Mesenchymal stem cell (in vitro differentiated cells and primary cell): Measurements from ENCODE around the gene ELMO1.

Experiments used
- DNase-seq: peaks from one replicate; pipeline ENCODE4 v3.0.0-alpha.2; 2013
- H2AFZ ChIP-seq: one replicate; pipeline ENCODE4 v1.6.1; 2013; ENCODE audit warnings: low read depth, mild to moderate bottlenecking, control low read depth, inconsistent platforms, low read length, moderate library complexity
- H2AK5ac ChIP-seq: 2 replicates; pipeline ENCODE4 v1.6.1; 2013; ENCODE audit warnings: low read length, moderate library complexity, mild to moderate bottlenecking, inconsistent platforms; ENCODE audit not compliant: severe bottlenecking
- H2BK120ac ChIP-seq: one replicate; pipeline ENCODE4 v1.6.1; 2013; ENCODE audit warnings: low read depth, mild to moderate bottlenecking, inconsistent platforms, low read length, moderate library complexity
- H2BK12ac ChIP-seq, 2 experiments: one replicate each; pipeline ENCODE4 v1.6.1; 2013; ENCODE audit warnings: inconsistent platforms in 2 of 2, low read length in 2 of 2, mild to moderate bottlenecking in 2 of 2, moderate library complexity in 2 of 2, control low read depth in 1 of 2
- H2BK15ac ChIP-seq: one replicate; pipeline ENCODE4 v1.6.1; 2013; ENCODE audit warnings: mild to moderate bottlenecking, low read depth, inconsistent platforms; ENCODE audit not compliant: poor library complexity, severe bottlenecking
- H2BK5ac ChIP-seq: 2 replicates; pipeline ENCODE4 v1.6.1; 2013; ENCODE audit warnings: low read depth, mild to moderate bottlenecking, low read length, control low read depth, inconsistent platforms; ENCODE audit not compliant: poor library complexity, severe bottlenecking
- H3K14ac ChIP-seq, 2 experiments: one replicate each; pipeline ENCODE4 v1.6.1; 2013; ENCODE audit warnings: inconsistent platforms in 2 of 2, low read length in 2 of 2, control low read depth in 1 of 2, mild to moderate bottlenecking in 1 of 2, moderate library complexity in 1 of 2
- H3K18ac ChIP-seq, 2 experiments: one replicate each; pipeline ENCODE4 v1.6.1; 2013; ENCODE audit warnings: inconsistent platforms in 2 of 2, low read length in 2 of 2, control low read depth in 1 of 2, low read depth in 1 of 2, mild to moderate bottlenecking in 1 of 2
- H3K23ac ChIP-seq, 2 experiments: one replicate each; pipeline ENCODE4 v1.6.1; 2013; ENCODE audit warnings: inconsistent platforms in 2 of 2, low read length in 2 of 2, mild to moderate bottlenecking in 2 of 2, moderate library complexity in 2 of 2, control low read depth in 1 of 2
- H3K27ac ChIP-seq: 2 replicates; pipeline ENCODE4 v1.5.1; 2013; ENCODE audit warnings: mild to moderate bottlenecking, moderate library complexity, low read length, control low read depth, inconsistent platforms; ENCODE audit not compliant: poor library complexity, severe bottlenecking
- H3K27me3 ChIP-seq, 2 experiments: 2 replicates each; pipeline versions ENCODE4 v1.6.1 to v1.7.0; 2013; ENCODE audit warnings: low read length in 2 of 2, mild to moderate bottlenecking in 2 of 2, moderate library complexity in 2 of 2, control low read depth in 1 of 2, inconsistent platforms in 1 of 2; ENCODE audit not compliant: control insufficient read depth in 1 of 2, insufficient read depth in 1 of 2
- H3K36me3 ChIP-seq, 2 experiments: 2 replicates each; pipeline versions ENCODE4 v1.6.1 to v1.7.0; 2013; ENCODE audit warnings: low read length in 2 of 2, control low read depth in 1 of 2, inconsistent platforms in 1 of 2, low read depth in 1 of 2, mild to moderate bottlenecking in 1 of 2; ENCODE audit not compliant: insufficient read depth in 2 of 2, control insufficient read depth in 1 of 2
- H3K4ac ChIP-seq, 2 experiments: one replicate each; pipeline ENCODE4 v1.6.1; 2013; ENCODE audit warnings: inconsistent platforms in 2 of 2, low read length in 2 of 2, mild to moderate bottlenecking in 2 of 2, moderate library complexity in 2 of 2, control low read depth in 1 of 2, low read depth in 1 of 2
- H3K4me1 ChIP-seq: 2 replicates; pipeline ENCODE4 v1.6.1; 2013; ENCODE audit warnings: low read depth, low read length, control low read depth; ENCODE audit not compliant: control insufficient read depth, insufficient read depth
- H3K4me2 ChIP-seq: 2 replicates; pipeline ENCODE4 v1.6.1; 2013; ENCODE audit warnings: low read length, mild to moderate bottlenecking, inconsistent platforms; ENCODE audit not compliant: poor library complexity, severe bottlenecking
- H3K4me3 ChIP-seq, 2 experiments: 2 replicates each; pipeline versions ENCODE4 v1.5.1 to v1.7.0; 2013; ENCODE audit warnings: low read length in 2 of 2, mild to moderate bottlenecking in 2 of 2, control low read depth in 1 of 2, low read depth in 1 of 2; ENCODE audit not compliant: insufficient read depth in 1 of 2
- H3K79me1 ChIP-seq: replicated peaks from 2 replicates; pipeline ENCODE4 v1.6.1; 2013; ENCODE audit warnings: mild to moderate bottlenecking, control low read depth, low read length, inconsistent platforms; ENCODE audit not compliant: poor library complexity, severe bottlenecking
- H3K9ac ChIP-seq: 2 replicates; pipeline ENCODE4 v1.7.0; 2013; ENCODE audit warnings: mild to moderate bottlenecking, low read length, moderate library complexity
- H3K9me3 ChIP-seq: 2 replicates; pipeline ENCODE4 v1.7.0; 2013; ENCODE audit warnings: mild to moderate bottlenecking, low read length; ENCODE audit not compliant: control insufficient read depth
- H4K8ac ChIP-seq: one replicate; pipeline ENCODE4 v1.6.1; 2013; ENCODE audit warnings: inconsistent platforms, mild to moderate bottlenecking, low read length, moderate library complexity
- H4K91ac ChIP-seq: one replicate; pipeline ENCODE4 v1.6.1; 2013; ENCODE audit warnings: mild to moderate bottlenecking, low read length, inconsistent platforms
- WGBS: methylation state at CpG from one replicate; pipeline ENCODE4 v1.1.7; 2013; ENCODE audit warnings: mixed read lengths; 5-methylcytosine and 5-hydroxymethylcytosine counted together

Gene ELMO1

DNA sequence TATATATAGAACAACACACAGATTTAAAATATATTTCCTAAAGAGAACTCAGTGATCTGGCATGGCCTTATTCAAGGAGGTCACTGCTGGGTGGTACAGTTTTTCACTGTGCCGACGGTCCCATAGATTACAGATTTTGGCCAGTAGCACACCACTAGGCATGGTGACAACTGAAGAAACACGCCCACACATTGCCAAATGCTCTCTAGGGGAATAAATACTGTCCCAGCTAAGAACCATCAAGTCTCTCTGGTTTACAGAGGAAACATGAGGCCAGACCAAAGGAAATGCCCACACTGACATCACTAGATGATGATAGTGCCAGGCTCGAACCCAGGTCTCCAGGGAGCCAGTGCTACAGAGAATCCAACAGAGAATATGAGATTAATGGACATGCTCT is 316.8 kb downstream of the ELMO1 start:
- Histone ChIP-seq H3K9me3 (peaks cover 10% of the 10 kb centered on the region), H3K14ac (no peak overlapping the region), H4K8ac (no peak overlapping the region), H3K4me3 (no peak overlapping the region), H3K79me1 (no peaks in the 10 kb centered on the region), H3K23ac (no peak overlapping the region), H3K27ac (no peak overlapping the region), H3K4me1 (no peaks in the 10 kb centered on the region), H2BK120ac (no peak overlapping the region), H3K9ac (no peak overlapping the region), H3K27me3 (no peaks in the 10 kb centered on the region), H4K91ac (no peak overlapping the region), H2AK5ac (no peak overlapping the region), H2BK12ac (no peak overlapping the region), H2BK15ac (no peak overlapping the region), H2BK5ac (no peak overlapping the region), H3K4ac (no peak overlapping the region), H2AFZ (no peak overlapping the region), H3K36me3 (no peaks in the 10 kb centered on the region), H3K4me2 (no peak overlapping the region), H3K18ac (no peak overlapping the region)
- DNase-seq, result no peak
- 90% methylated on average over 4 of the region's 4 CpGs for WGBS

GRCh38 chr7:37129035-37129425 is 319.6 kb downstream of the ELMO1 start:
- H2AFZ ChIP-seq, result no peak overlapping the region
- no peak overlapping the region for H3K4ac ChIP-seq
- DNase-seq, result no peak
- no peak overlapping the region for H4K8ac ChIP-seq
- no peak overlapping the region for H3K18ac ChIP-seq
- peak overlapping the region in 1 of 2 experiments; percentile 54 for H2BK12ac ChIP-seq
- H4K91ac ChIP-seq, result peak overlapping the region; percentile 39
- no peak overlapping the region for H2BK120ac ChIP-seq
- H3K14ac ChIP-seq, result no peak overlapping the region
- no peaks in the 10 kb centered on the region for H3K9me3 ChIP-seq
- H3K27me3 ChIP-seq, result no peaks in the 10 kb centered on the region
- no peak overlapping the region for H2BK5ac ChIP-seq
- 97% methylated on average over 4 of the region's 4 CpGs for WGBS
- no peaks in the 10 kb centered on the region for H3K79me1 ChIP-seq
- no peak overlapping the region for H3K27ac ChIP-seq
- no peak overlapping the region for H3K9ac ChIP-seq
- H3K4me1 ChIP-seq, result no peaks in the 10 kb centered on the region
- no peak overlapping the region for H3K23ac ChIP-seq
- no peak overlapping the region for H3K4me2 ChIP-seq
- no peak overlapping the region for H2BK15ac ChIP-seq
- no peaks in the 10 kb centered on the region for H3K36me3 ChIP-seq
- H3K4me3 ChIP-seq, result no peak overlapping the region
- H2AK5ac ChIP-seq, result no peak overlapping the region

DNA sequence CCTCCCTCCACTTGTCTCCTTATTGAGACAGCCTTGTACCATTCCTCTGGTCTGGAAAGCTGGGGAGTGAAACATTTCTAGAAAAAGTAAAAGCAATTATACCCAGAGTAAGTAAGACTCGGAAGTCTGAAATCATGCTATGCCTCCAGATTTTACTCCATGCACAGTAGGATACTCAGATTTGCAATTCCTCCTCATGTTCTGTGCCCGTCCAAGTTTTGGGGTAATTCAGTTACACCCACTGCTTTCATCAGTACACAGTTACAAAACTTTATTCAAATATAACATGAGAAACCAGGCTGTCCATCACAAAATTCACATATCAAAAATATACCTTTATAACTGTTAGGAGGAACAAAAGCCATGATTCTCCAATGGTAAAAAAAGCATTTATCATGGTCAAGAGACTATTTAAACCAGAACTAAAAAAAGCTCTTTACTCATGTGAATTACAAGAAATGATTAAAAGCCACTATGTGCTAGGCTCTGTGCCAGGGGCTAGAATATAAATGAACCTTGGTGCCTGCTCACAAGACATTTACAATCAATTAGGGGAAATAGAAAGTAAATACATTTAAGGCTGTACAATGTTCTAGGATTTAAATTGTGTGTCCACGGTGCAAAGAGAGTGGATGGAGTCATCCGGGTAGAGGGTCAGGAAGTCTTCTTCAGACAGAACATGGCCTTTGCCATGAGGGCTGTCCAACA is 320.2 kb downstream of the ELMO1 start:
- Histone ChIP-seq H4K8ac (no peak overlapping the region), H3K36me3 (no peaks in the 10 kb centered on the region), H3K4me1 (no peaks in the 10 kb centered on the region), H2BK15ac (no peak overlapping the region), H3K4ac (no peak overlapping the region), H3K14ac (no peak overlapping the region), H3K9me3 (no peaks in the 10 kb centered on the region), H2BK12ac (no peak overlapping the region), H2AK5ac (no peak overlapping the region), H2BK5ac (no peak overlapping the region), H3K23ac (no peak overlapping the region), H3K27me3 (no peaks in the 10 kb centered on the region), H2BK120ac (no peak overlapping the region), H4K91ac (no peak overlapping the region), H3K4me2 (no peak overlapping the region), H3K27ac (no peak overlapping the region), H3K9ac (no peak overlapping the region), H3K18ac (peak overlapping the region in 1 of 2 experiments; percentile 32), H3K79me1 (no peaks in the 10 kb centered on the region), H3K4me3 (no peak overlapping the region), H2AFZ (no peak overlapping the region)
- 86% methylated on average over 4 of the region's 4 CpGs for whole genome bisulfite sequencing
- peak; percentile 56 for DNase-seq

- no peak overlapping the region for H2AFZ ChIP-seq
- H3K18ac ChIP-seq, result peak overlapping the region in 1 of 2 experiments; percentile 69
- no CpG with 5 or more reads among the region's 2 CpGs for WGBS
- no peak overlapping the region for H3K14ac ChIP-seq
- H4K91ac ChIP-seq, result no peak overlapping the region
- no peak overlapping the region for H2BK15ac ChIP-seq
- peak; percentile 78 for DNase-seq
- no peaks in the 10 kb centered on the region for H3K79me1 ChIP-seq
- H2AK5ac ChIP-seq, result no peak overlapping the region
- H2BK12ac ChIP-seq, result no peak overlapping the region
- no peak overlapping the region for H2BK5ac ChIP-seq
- no peak overlapping the region for H3K23ac ChIP-seq
- no peak overlapping the region for H2BK120ac ChIP-seq
- no peak overlapping the region for H4K8ac ChIP-seq
- no peak overlapping the region for H3K4me2 ChIP-seq
- H3K4me3 ChIP-seq, result no peak overlapping the region
- H3K4me1 ChIP-seq, result no peaks in the 10 kb centered on the region
- no peak overlapping the region for H3K9ac ChIP-seq
- H3K36me3 ChIP-seq, result no peaks in the 10 kb centered on the region
- no peak overlapping the region for H3K27ac ChIP-seq
- no peaks in the 10 kb centered on the region for H3K9me3 ChIP-seq
- no peaks in the 10 kb centered on the region for H3K27me3 ChIP-seq
- no peak overlapping the region for H3K4ac ChIP-seq
Observed at GRCh38 chr7:37119296-37119860, 329.3 kb downstream of the ELMO1 start.
